ENCODE results near the gene TENM4.

The TENM4 gene

DNA sequence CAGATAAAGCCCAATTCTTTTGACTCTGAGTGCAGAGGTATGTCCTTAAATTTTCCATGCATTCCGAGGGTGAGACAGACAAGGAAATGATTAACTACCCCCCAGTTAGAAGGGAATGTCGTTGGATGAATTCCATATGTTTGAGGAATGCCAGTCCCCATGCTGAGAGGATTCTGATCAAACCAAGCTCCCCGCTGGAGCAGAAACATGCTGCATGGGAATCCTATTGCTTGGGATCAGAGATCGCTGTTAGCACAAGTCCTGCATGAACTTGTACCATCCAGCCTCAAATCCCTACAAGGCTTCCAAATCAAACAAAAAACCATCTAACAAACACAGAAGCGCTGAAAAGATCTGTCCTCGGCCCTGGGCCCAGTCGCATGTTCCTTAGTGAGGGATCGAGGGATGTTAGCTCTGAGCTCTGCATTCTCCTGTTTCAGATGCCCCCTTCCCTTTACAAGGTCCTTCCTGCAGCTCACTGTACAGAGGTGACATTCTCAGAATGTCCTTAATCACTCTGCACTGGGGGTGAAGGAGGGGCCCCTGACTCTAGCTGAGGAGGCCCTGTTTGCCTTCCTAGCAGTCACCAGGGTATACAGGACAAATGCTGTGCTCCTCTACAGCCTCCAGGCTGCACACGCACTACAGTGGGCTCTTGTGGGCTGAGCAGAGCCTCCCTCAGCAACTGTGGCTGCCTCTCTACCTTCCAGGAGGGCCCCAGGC lies 353.4 kb downstream of the TENM4 start:
- Histone ChIP-seq H3K27ac (replicated peaks; ENCODE audit: low read length) (no peak overlapping the region), H3K79me1 (ENCODE audit: low read depth, low read length) (no peaks in the 10 kb centered on the region), H2BK5ac (ENCODE audit: low read length) (no peak overlapping the region), H3K4me2 (ENCODE audit: insufficient read depth, low read length, poor library complexity, severe bottlenecking) (no peak overlapping the region), H3K4me3 (ENCODE audit: low read length in 2 of 2) (no peak overlapping the region), H3K9ac (ENCODE audit: low read depth, low read length, poor library complexity) (no peak overlapping the region), H2BK15ac (ENCODE audit: low read length) (no peak overlapping the region), H3K4ac (ENCODE audit: low read length) (no peak overlapping the region), H3K36me3 (replicated peaks in 1 of 2; ENCODE audit: control insufficient read depth in 2 of 2, insufficient read depth in 2 of 2, low read length in 2 of 2) (no peaks in the 10 kb centered on the region), H3K4me1 (ENCODE audit: control insufficient read depth in 2 of 2, insufficient read depth in 1 of 2, low read depth in 1 of 2, low read length in 2 of 2) (peaks cover 13 to 27% of the 10 kb centered on the region in 2 donors), H2AFZ (ENCODE audit: low read length) (peak overlapping the region; percentile 57), H2AK5ac (ENCODE audit: low read depth, low read length) (no peak overlapping the region), H3K27me3 (ENCODE audit: control insufficient read depth in 3 of 3, insufficient read depth in 3 of 3, low read depth in 1 of 3, low read length in 3 of 3) (peaks cover 0 to 30% (median 2%) of the 10 kb centered on the region in 3 experiments), H3K14ac (ENCODE audit: low read length) (no peak overlapping the region), H3K9me3 (replicated peaks in 1 of 2; ENCODE audit: control insufficient read depth in 2 of 2, insufficient read depth in 1 of 2, low read depth in 1 of 2, low read length in 2 of 2) (peaks cover 0 to 2% of the 10 kb centered on the region in 2 donors), H3K23ac (ENCODE audit: low read depth, low read length, poor library complexity) (no peak overlapping the region), H2BK120ac (ENCODE audit: low read depth, low read length) (no peak overlapping the region), H4K8ac (ENCODE audit: low read depth, low read length) (no peak overlapping the region), H2BK12ac (ENCODE audit: low read length) (no peak overlapping the region), H3K18ac (ENCODE audit: low read length) (peak overlapping the region; percentile 31), H4K91ac (ENCODE audit: low read depth, low read length, poor library complexity) (no peak overlapping the region)
- DNase-seq (ENCODE audit: low spot score): peak; percentile 40
- WGBS, 2 donors (ENCODE audit: extremely low coverage in 2 of 2, insufficient read length in 2 of 2, insufficient replicate concordance in 1 of 2): no CpG with 5 or more reads among the region's 9 CpGs

DNA sequence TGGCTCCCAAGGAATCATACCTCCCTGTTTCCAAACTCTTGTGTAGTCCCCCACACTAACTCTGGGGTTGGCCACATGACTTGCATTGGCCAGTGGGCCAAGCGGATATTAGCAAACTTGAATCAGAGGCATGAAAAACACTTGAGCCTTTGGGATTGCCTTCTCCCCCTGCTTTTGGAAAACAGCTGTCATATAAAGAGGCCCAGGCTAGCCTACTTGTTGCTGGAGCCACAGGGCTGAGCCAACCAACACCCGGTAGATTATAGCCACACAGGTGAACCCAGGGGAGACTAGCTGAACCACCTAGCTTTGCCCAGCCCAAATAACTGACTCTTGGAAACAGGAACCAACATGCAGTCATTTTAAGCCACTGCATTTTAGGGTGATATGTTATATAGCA lies 354.8 kb downstream of the TENM4 start:
- Histone ChIP-seq H3K27ac (replicated peaks; ENCODE audit: low read length) (no peak overlapping the region), H3K4ac (ENCODE audit: low read length) (no peak overlapping the region), H3K14ac (ENCODE audit: low read length) (no peak overlapping the region), H3K9ac (ENCODE audit: low read depth, low read length, poor library complexity) (no peak overlapping the region), H2BK120ac (ENCODE audit: low read depth, low read length) (no peak overlapping the region), H4K8ac (ENCODE audit: low read depth, low read length) (no peak overlapping the region), H4K91ac (ENCODE audit: low read depth, low read length, poor library complexity) (no peak overlapping the region), H2BK12ac (ENCODE audit: low read length) (no peak overlapping the region), H3K36me3 (replicated peaks in 1 of 2; ENCODE audit: control insufficient read depth in 2 of 2, insufficient read depth in 2 of 2, low read length in 2 of 2) (no peaks in the 10 kb centered on the region), H3K4me1 (ENCODE audit: control insufficient read depth in 2 of 2, insufficient read depth in 1 of 2, low read depth in 1 of 2, low read length in 2 of 2) (peaks cover 13 to 38% of the 10 kb centered on the region in 2 donors), H3K27me3 (ENCODE audit: control insufficient read depth in 3 of 3, insufficient read depth in 3 of 3, low read depth in 1 of 3, low read length in 3 of 3) (peaks cover 0 to 19% (median 2%) of the 10 kb centered on the region in 3 experiments), H3K79me1 (ENCODE audit: low read depth, low read length) (no peaks in the 10 kb centered on the region), H3K9me3 (replicated peaks in 1 of 2; ENCODE audit: control insufficient read depth in 2 of 2, insufficient read depth in 1 of 2, low read depth in 1 of 2, low read length in 2 of 2) (no peaks in the 10 kb centered on the region), H2BK15ac (ENCODE audit: low read length) (no peak overlapping the region), H3K18ac (ENCODE audit: low read length) (no peak overlapping the region), H2AK5ac (ENCODE audit: low read depth, low read length) (no peak overlapping the region), H3K4me3 (ENCODE audit: low read length in 2 of 2) (no peak overlapping the region), H2AFZ (ENCODE audit: low read length) (no peak overlapping the region), H3K4me2 (ENCODE audit: insufficient read depth, low read length, poor library complexity, severe bottlenecking) (no peak overlapping the region), H2BK5ac (ENCODE audit: low read length) (no peak overlapping the region), H3K23ac (ENCODE audit: low read depth, low read length, poor library complexity) (no peak overlapping the region)
- WGBS, 2 donors (ENCODE audit: extremely low coverage in 2 of 2, insufficient read length in 2 of 2, insufficient replicate concordance in 1 of 2): no CpG with 5 or more reads among the region's 2 CpGs
- no peak for DNase-seq (ENCODE audit: low spot score)

DNA sequence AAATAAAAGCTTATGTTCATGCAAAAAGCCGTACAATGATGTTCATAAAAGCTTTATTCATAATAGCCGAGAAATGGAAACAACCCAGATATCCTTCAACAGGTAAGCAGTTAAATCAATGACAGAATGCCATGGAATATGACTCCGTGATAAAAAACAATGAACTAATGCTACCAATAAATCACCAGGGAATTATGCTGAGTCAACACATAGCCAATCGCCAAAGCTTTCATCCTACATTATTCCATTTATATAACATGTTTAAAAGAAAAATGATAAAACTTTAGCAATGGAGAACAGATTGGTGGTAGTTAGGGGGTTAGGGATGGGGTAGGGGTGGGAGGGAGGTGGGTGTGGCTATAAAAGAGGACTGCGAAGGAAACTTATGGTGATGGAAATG lies 356.4 kb downstream of the TENM4 start:
- Histone ChIP-seq H3K36me3 (replicated peaks in 1 of 2; ENCODE audit: control insufficient read depth in 2 of 2, insufficient read depth in 2 of 2, low read length in 2 of 2) (no peaks in the 10 kb centered on the region), H2BK12ac (ENCODE audit: low read length) (no peak overlapping the region), H3K4me1 (ENCODE audit: control insufficient read depth in 2 of 2, insufficient read depth in 1 of 2, low read depth in 1 of 2, low read length in 2 of 2) (peaks cover 13 to 45% of the 10 kb centered on the region in 2 donors), H2AFZ (ENCODE audit: low read length) (no peak overlapping the region), H3K4me2 (ENCODE audit: insufficient read depth, low read length, poor library complexity, severe bottlenecking) (no peak overlapping the region), H4K91ac (ENCODE audit: low read depth, low read length, poor library complexity) (no peak overlapping the region), H2BK120ac (ENCODE audit: low read depth, low read length) (no peak overlapping the region), H3K4ac (ENCODE audit: low read length) (no peak overlapping the region), H3K14ac (ENCODE audit: low read length) (no peak overlapping the region), H2BK15ac (ENCODE audit: low read length) (no peak overlapping the region), H3K18ac (ENCODE audit: low read length) (no peak overlapping the region), H4K8ac (ENCODE audit: low read depth, low read length) (no peak overlapping the region), H3K27me3 (ENCODE audit: control insufficient read depth in 3 of 3, insufficient read depth in 3 of 3, low read depth in 1 of 3, low read length in 3 of 3) (peaks cover 0 to 3% (median 0%) of the 10 kb centered on the region in 3 experiments), H2AK5ac (ENCODE audit: low read depth, low read length) (no peak overlapping the region), H3K4me3 (ENCODE audit: low read length in 2 of 2) (no peak overlapping the region), H3K9ac (ENCODE audit: low read depth, low read length, poor library complexity) (no peak overlapping the region), H3K79me1 (ENCODE audit: low read depth, low read length) (no peaks in the 10 kb centered on the region), H3K27ac (replicated peaks; ENCODE audit: low read length) (no peak overlapping the region), H3K9me3 (replicated peaks in 1 of 2; ENCODE audit: control insufficient read depth in 2 of 2, insufficient read depth in 1 of 2, low read depth in 1 of 2, low read length in 2 of 2) (no peaks in the 10 kb centered on the region), H2BK5ac (ENCODE audit: low read length) (no peak overlapping the region), H3K23ac (ENCODE audit: low read depth, low read length, poor library complexity) (no peak overlapping the region)
- no peak for DNase-seq (ENCODE audit: low spot score)
- WGBS, 2 donors (ENCODE audit: extremely low coverage in 2 of 2, insufficient read length in 2 of 2, insufficient replicate concordance in 1 of 2): no CpG with 5 or more reads among the region's 5 CpGs

DNA sequence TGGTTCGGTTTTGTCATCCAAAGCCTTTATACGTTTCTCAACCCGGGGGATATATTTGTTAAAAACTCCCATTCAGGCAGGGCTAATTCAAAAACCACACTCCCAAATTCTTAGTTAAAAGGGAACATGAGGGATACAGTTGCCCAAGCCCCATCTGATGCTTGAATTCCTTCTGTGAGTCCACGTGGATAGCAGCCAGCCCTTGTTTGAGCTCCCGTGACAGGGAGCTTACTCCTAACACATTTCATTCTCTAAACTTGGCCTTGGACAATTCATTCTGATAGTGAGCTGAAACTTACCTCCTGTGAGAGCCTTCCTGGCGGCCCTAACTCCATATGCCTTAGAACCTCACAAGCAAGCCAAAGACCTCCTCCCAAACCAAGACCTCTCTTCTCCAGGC lies 357.5 kb downstream of the TENM4 start:
- no peak overlapping the region for H3K27ac ChIP-seq (replicated peaks; ENCODE audit: low read length)
- WGBS, 2 donors (ENCODE audit: extremely low coverage in 2 of 2, insufficient read length in 2 of 2, insufficient replicate concordance in 1 of 2): no CpG with 5 or more reads among the region's 6 CpGs

More for the DNA sequence above, 357.5 kb downstream of the TENM4 start:
- peaks cover 13 to 39% of the 10 kb centered on the region in 2 donors for H3K4me1 ChIP-seq (ENCODE audit: control insufficient read depth in 2 of 2, insufficient read depth in 1 of 2, low read depth in 1 of 2, low read length in 2 of 2)
- no peaks in the 10 kb centered on the region for H3K36me3 ChIP-seq (replicated peaks in 1 of 2; ENCODE audit: control insufficient read depth in 2 of 2, insufficient read depth in 2 of 2, low read length in 2 of 2)
- H3K4me3 ChIP-seq (ENCODE audit: low read length in 2 of 2): no peak overlapping the region
- no peak overlapping the region for H3K18ac ChIP-seq (ENCODE audit: low read length)
- H2BK12ac ChIP-seq (ENCODE audit: low read length): no peak overlapping the region
- H3K9ac ChIP-seq (ENCODE audit: low read depth, low read length, poor library complexity): no peak overlapping the region
- H2BK15ac ChIP-seq (ENCODE audit: low read length): no peak overlapping the region
- H4K91ac ChIP-seq (ENCODE audit: low read depth, low read length, poor library complexity): no peak overlapping the region
- H3K14ac ChIP-seq (ENCODE audit: low read length): no peak overlapping the region
- no peaks in the 10 kb centered on the region for H3K9me3 ChIP-seq (replicated peaks in 1 of 2; ENCODE audit: control insufficient read depth in 2 of 2, insufficient read depth in 1 of 2, low read depth in 1 of 2, low read length in 2 of 2)
- H2AFZ ChIP-seq (ENCODE audit: low read length): peak overlapping the region; percentile 7
- peaks cover 0 to 2% (median 0%) of the 10 kb centered on the region in 3 experiments for H3K27me3 ChIP-seq (ENCODE audit: control insufficient read depth in 3 of 3, insufficient read depth in 3 of 3, low read depth in 1 of 3, low read length in 3 of 3)
- no peak overlapping the region for H3K4ac ChIP-seq (ENCODE audit: low read length)
- H2BK5ac ChIP-seq (ENCODE audit: low read length): no peak overlapping the region
- H4K8ac ChIP-seq (ENCODE audit: low read depth, low read length): no peak overlapping the region
- H3K79me1 ChIP-seq (ENCODE audit: low read depth, low read length): no peaks in the 10 kb centered on the region
- H2BK120ac ChIP-seq (ENCODE audit: low read depth, low read length): no peak overlapping the region
- DNase-seq (ENCODE audit: low spot score): no peak
- peak overlapping the region; percentile 44 for H3K4me2 ChIP-seq (ENCODE audit: insufficient read depth, low read length, poor library complexity, severe bottlenecking)
- no peak overlapping the region for H3K23ac ChIP-seq (ENCODE audit: low read depth, low read length, poor library complexity)
- no peak overlapping the region for H2AK5ac ChIP-seq (ENCODE audit: low read depth, low read length)
